Bronchial epithelial cell (primary cell): Measurements from ENCODE around the gene UVSSA. TPM values are rescaled to one million over a fixed set of nuclear protein-coding genes. Genes with fewer than 3 reads are reported as not detected.

ENCODE experiments used
- DNase-seq: peaks from one replicate; pipeline ENCODE4 v3.0.0-alpha.2; 2010; ENCODE audit warnings: low read depth
- FAIRE-seq: peaks from 2 replicates; lab custom pipeline; 2011; peaks lifted over from hg19 to GRCh38; lab: Jason Lieb, UNC
- H3K27me3 ChIP-seq: 2 replicates; pipeline ENCODE4 v1.5.1; 2011; ENCODE audit warnings: low read length; ENCODE audit not compliant: control insufficient read depth, insufficient read depth
- H3K36me3 ChIP-seq: 2 replicates; pipeline ENCODE4 v1.5.1; 2011; ENCODE audit warnings: low read length; ENCODE audit not compliant: control insufficient read depth, insufficient read depth
- H3K4me3 ChIP-seq: 2 replicates; pipeline ENCODE4 v1.5.1; 2011; ENCODE audit warnings: mild to moderate bottlenecking, low read depth, low read length, control low read depth
- total RNA-seq: library from RNA; depleted of rRNA; stranded (reverse); fragments of >200 nt; gene quantifications from 2 replicates; pipeline ENCODE4 v1.2.1, GENCODE V29; 2014
- TF ChIP-seq, protein P1 (sequence below): IDR thresholded peaks from 2 replicates; pipeline ENCODE4 v1.5.1; 2011; ENCODE audit warnings: mild to moderate bottlenecking, moderate library complexity, low read length, control low read depth, inconsistent platforms; ENCODE audit not compliant: insufficient read depth, severe bottlenecking

Gene UVSSA
- total RNA-seq, 1 donor from 2014 or later: 8.2 TPM

DNA sequence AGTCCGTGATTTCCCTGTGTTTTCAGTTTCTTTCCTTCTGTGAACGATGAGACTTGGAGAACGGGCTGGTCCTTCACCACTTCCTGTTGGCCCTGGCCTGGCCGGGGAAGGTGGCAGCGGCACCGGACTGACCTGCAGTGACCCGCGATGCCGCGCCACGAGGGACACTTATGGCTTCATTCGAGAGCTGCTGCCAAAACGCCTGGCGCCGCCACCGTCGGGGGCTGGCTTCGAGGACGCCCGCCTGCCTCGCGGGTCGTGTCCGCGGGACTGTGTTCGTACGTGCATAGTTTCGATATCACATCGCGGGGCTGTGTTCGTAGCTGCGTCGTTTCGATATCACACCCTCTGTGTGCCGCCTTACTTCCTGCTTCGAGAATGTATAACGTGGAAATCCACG, 7.5 kb upstream of the UVSSA start:
- H3K27me3 ChIP-seq: no peaks in the 10 kb centered on the region
- DNase-seq (no peak), FAIRE-seq (no peak)
- TF ChIP-seq, protein P1, sequence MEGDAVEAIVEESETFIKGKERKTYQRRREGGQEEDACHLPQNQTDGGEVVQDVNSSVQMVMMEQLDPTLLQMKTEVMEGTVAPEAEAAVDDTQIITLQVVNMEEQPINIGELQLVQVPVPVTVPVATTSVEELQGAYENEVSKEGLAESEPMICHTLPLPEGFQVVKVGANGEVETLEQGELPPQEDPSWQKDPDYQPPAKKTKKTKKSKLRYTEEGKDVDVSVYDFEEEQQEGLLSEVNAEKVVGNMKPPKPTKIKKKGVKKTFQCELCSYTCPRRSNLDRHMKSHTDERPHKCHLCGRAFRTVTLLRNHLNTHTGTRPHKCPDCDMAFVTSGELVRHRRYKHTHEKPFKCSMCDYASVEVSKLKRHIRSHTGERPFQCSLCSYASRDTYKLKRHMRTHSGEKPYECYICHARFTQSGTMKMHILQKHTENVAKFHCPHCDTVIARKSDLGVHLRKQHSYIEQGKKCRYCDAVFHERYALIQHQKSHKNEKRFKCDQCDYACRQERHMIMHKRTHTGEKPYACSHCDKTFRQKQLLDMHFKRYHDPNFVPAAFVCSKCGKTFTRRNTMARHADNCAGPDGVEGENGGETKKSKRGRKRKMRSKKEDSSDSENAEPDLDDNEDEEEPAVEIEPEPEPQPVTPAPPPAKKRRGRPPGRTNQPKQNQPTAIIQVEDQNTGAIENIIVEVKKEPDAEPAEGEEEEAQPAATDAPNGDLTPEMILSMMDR: no peak
- H3K36me3 ChIP-seq: peaks cover 34% of the 10 kb centered on the region
- no peak overlapping the region for H3K4me3 ChIP-seq

DNA sequence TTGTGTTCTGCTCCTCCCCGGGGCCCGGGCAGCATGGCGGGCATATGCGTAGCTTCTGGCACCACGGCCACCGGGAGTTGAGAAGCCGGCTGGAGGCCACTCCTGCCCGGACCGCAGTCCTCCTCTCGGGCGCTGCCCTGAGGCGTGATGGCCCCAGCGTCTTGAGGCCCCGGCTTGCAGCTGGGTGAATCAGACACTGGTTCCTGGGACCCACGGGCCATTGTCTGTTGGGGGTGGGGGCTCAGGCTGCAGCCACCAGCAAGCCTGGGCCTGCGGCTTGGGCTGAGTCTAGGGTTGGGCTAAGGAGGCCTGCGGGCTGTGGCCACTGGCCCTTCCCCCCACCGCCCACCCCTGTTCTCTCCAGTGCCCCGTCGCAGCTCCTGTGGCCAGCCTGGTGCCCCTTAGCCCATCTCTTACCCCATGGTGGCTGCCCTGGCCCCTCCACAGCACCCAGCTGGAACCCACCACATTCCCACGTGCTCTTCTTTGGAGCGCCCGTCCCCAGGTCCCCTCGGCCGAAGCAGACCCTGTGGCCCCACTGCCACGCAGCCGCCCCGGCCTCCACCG, 6.7 kb upstream of the UVSSA start:
- DNase-seq: no peak

DNA sequence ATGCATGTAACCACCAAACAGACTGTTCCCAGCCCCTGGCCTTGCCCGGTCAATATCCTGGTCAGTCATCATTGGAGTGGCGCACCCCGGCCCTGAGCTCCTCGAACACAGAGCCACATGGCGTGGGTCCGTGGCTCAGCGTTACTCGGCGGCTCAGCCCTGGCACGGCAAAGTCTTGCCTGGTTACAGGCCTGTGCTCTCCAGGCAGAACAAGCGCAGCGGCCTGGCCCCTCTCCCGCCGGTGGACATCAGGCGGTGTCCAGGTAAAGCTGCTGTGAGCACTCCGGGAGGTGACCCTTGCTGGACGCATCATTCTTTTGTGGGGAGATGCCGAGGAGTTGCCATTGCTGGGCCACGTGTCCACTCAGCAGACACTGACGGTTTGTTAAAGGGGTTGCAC, 6.1 kb upstream of the UVSSA start:
- peaks cover 33% of the 10 kb centered on the region for H3K36me3 ChIP-seq
- no peak for DNase-seq
- H3K4me3 ChIP-seq: no peak overlapping the region
- FAIRE-seq: no peak
- TF ChIP-seq, protein P1: no peak
- no peaks in the 10 kb centered on the region for H3K27me3 ChIP-seq

More for the DNA sequence above, 6.7 kb upstream of the UVSSA start:
- Histone ChIP-seq H3K36me3 (peaks cover 33% of the 10 kb centered on the region), H3K4me3 (no peak overlapping the region), H3K27me3 (no peaks in the 10 kb centered on the region)
- FAIRE-seq: no peak
- TF ChIP-seq, protein P1: no peak

DNA sequence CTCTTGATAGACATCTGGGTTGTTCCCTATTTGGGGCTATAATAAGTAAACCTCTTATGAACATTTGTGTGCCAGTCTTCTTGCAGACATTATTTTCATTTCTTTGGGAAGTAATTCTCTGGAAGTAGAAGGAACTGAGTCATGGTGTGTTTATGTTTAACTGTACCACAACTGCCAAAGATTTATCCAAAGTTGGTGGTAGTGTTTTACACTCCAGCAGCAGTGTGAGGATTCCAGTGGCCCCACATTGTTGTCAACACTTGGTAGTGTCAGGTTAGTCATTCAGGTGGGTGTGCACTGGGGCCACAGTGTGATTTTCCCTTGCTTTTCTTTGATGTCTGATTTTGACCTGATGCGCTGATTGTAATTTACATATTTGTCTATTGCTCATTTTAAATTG, 5.0 kb upstream of the UVSSA start:
- peaks cover 29% of the 10 kb centered on the region for H3K36me3 ChIP-seq
- TF ChIP-seq, protein P1: no peak
- no peaks in the 10 kb centered on the region for H3K27me3 ChIP-seq
- no peak overlapping the region for H3K4me3 ChIP-seq
- DNase-seq (no peak), FAIRE-seq (no peak)

DNA sequence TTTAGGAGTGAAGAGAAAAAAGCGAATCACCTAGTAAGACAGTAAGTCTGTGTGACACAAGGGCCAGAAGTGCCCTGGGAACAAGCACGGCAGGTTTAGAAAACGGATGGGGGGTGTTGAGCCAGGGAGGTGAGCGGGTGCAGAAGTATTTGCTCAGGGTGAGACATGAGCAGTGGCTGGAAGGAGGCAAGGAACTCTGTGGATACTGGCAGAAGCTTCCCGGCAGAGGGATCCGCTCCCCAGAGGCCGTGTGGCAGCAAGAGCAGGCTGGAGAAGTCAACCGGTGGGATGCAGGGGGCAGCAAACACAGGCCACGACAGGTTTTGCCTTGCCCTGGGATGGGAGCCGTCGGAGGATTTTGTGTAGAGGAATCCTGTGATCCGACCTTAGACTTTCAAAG, 2.3 kb upstream of the UVSSA start:
- DNase-seq (peak; percentile 39), FAIRE-seq (no peak)
- Histone ChIP-seq H3K36me3 (peaks cover 9% of the 10 kb centered on the region), H3K4me3 (no peak overlapping the region), H3K27me3 (no peaks in the 10 kb centered on the region)
- TF ChIP-seq, protein P1: no peak
